Prostate gland (tissue), 2 donors: ENCODE results near the gene KCTD15.

ENCODE experiments used
- POLR2A ChIP-seq: fragments of 450-650 bp; IDR thresholded peaks from one replicate; pipeline ENCODE4 v1.6.1; 2016; ENCODE audit warnings: antibody characterized with exemption, mild to moderate bottlenecking
- TF ChIP-seq, protein P1 (sequence below), 4 experiments: fragments of 200-600 bp in 2 of 4; fragments of 450-650 bp in 2 of 4; sonication (generic) in 2 of 4; IDR thresholded peaks; 1 replicate in 3 of 4; 2 replicates in 1 of 4; pipeline ENCODE4 v1.5.1; 2016 to 2019; ENCODE audit warnings: antibody characterized with exemption in 4 of 4, mild to moderate bottlenecking in 2 of 4, moderate library complexity in 2 of 4

GRCh38 chr19:33754361-33754760 is 42.3 kb upstream of the KCTD15 start:
- TF ChIP-seq POLR2A, result no peak
- TF ChIP-seq, protein P1, sequence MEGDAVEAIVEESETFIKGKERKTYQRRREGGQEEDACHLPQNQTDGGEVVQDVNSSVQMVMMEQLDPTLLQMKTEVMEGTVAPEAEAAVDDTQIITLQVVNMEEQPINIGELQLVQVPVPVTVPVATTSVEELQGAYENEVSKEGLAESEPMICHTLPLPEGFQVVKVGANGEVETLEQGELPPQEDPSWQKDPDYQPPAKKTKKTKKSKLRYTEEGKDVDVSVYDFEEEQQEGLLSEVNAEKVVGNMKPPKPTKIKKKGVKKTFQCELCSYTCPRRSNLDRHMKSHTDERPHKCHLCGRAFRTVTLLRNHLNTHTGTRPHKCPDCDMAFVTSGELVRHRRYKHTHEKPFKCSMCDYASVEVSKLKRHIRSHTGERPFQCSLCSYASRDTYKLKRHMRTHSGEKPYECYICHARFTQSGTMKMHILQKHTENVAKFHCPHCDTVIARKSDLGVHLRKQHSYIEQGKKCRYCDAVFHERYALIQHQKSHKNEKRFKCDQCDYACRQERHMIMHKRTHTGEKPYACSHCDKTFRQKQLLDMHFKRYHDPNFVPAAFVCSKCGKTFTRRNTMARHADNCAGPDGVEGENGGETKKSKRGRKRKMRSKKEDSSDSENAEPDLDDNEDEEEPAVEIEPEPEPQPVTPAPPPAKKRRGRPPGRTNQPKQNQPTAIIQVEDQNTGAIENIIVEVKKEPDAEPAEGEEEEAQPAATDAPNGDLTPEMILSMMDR (IDR thresholded peaks at IDR 0.05), result no peak
